Activated CD8-positive, alpha-beta T cell treated with anti-CD3 and anti-CD28 coated beads for 36 hours (primary cell): ENCODE measurements around the gene RNF225. TPM values are rescaled to one million over a fixed set of nuclear protein-coding genes. Genes with fewer than 3 reads are reported as not detected.

ENCODE experiments used
- ATAC-seq: fragments of 200-7000 bp; cut with Tn5 transposase; one replicate; pipeline ENCODE4 v1.10.0; 2021; ENCODE audit warnings: mild to moderate bottlenecking, moderate library complexity
- CTCF ChIA-PET: fragments of 350-600 bp; sonication (Branson Sonifier 250); formaldehyde crosslinking; loops from one replicate; lab custom pipeline; 2021; ENCODE audit warnings: antibody characterized with exemption; lab: Charles Lee
- POLR2A ChIA-PET: fragments of 350-600 bp; sonication (Branson Sonifier 250); formaldehyde crosslinking; loops from one replicate; lab custom pipeline; 2021; ENCODE audit warnings: antibody characterized with exemption; lab: Charles Lee
- DNase-seq: peaks from one replicate; pipeline ENCODE4 v3.0.0-alpha.2; 2020
- H3K27ac Mint-ChIP-seq: one replicate; pipeline ENCODE4 v1.8.0; 2021; ENCODE audit warnings: mild to moderate bottlenecking, mixed read lengths
- H3K27me3 Mint-ChIP-seq: one replicate; pipeline ENCODE4 v1.8.0; 2021; ENCODE audit warnings: mixed read lengths
- H3K36me3 Mint-ChIP-seq: one replicate; pipeline ENCODE4 v1.8.0; 2021; ENCODE audit warnings: low read depth, mixed read lengths
- H3K4me1 Mint-ChIP-seq: one replicate; pipeline ENCODE4 v1.8.0; 2021; ENCODE audit warnings: low read depth, mixed read lengths
- H3K4me3 Mint-ChIP-seq: one replicate; pipeline ENCODE4 v1.8.0; 2021; ENCODE audit warnings: mild to moderate bottlenecking, moderate library complexity, mixed read lengths
- H3K9me3 Mint-ChIP-seq: one replicate; pipeline ENCODE4 v1.8.0; 2021; ENCODE audit warnings: mixed read lengths
- CTCF ChIP-seq: fragments of 200-600 bp; IDR thresholded peaks from one replicate; pipeline ENCODE4 v1.8.0; 2022; ENCODE audit warnings: antibody characterized with exemption, mild to moderate bottlenecking
- intact Hi-C: fragments of 100-400 bp; cut with micrococcal nuclease; formaldehyde crosslinking; loops from one replicate; pipeline ENCODE4 v1.10.0; 2022
- total RNA-seq, 2 experiments: library from RNA; stranded (reverse); gene quantifications; one replicate each; pipeline ENCODE4 v1.2.3, GENCODE V29; 2021

Gene RNF225
- total RNA-seq, 2 experiments from 2014 or later = 0.81 to 1.1 TPM

GRCh38 chr19:58416604-58417003 is 21.1 kb downstream of the RNF225 start:
- CTCF ChIA-PET = no interaction called here
- intact Hi-C loops = no loop called here
- H3K36me3 Mint-ChIP-seq = peaks cover 54% of the 10 kb centered on the region
- no peak overlapping the region for H3K4me3 Mint-ChIP-seq
- no peaks in the 10 kb centered on the region for H3K9me3 Mint-ChIP-seq
- H3K27me3 Mint-ChIP-seq = no peaks in the 10 kb centered on the region
- no peak for TF ChIP-seq CTCF
- ATAC-seq (no peak), DNase-seq (no peak)
- POLR2A ChIA-PET = interaction anchor here (3.4 kb wide), 1 partner anchor 8 kb away, joined by 10 read pairs; the partner anchor contains the start of gene ZNF584
- H3K27ac Mint-ChIP-seq = no peak overlapping the region
- peaks cover 4% of the 10 kb centered on the region for H3K4me1 Mint-ChIP-seq

GRCh38 chr19:58417071-58417470 is 21.6 kb downstream of the RNF225 start:
- Mint-ChIP-seq H3K9me3 (no peaks in the 10 kb centered on the region), H3K4me1 (peaks cover 4% of the 10 kb centered on the region), H3K27ac (no peak overlapping the region), H3K36me3 (peaks cover 56% of the 10 kb centered on the region), H3K4me3 (no peak overlapping the region), H3K27me3 (no peaks in the 10 kb centered on the region)
- intact Hi-C loops = no loop called here
- ChIA-PET CTCF (no interaction called here), POLR2A (interaction anchor here (0.9 to 3.4 kb wide), 2 partner anchors 8 to 9 kb away, joined by 3 to 10 read pairs; partner anchors contain the start of gene ZNF584)
- no peak for ATAC-seq
- no peak for TF ChIP-seq CTCF
- DNase-seq = no peak

GRCh38 chr19:58428617-58429016 is 33.2 kb downstream of the RNF225 start:
- ChIA-PET POLR2A (interaction anchor here (0.8 kb wide), 1 partner anchor 91 kb away, joined by 3 read pairs; the partner anchor contains the start of gene ZBTB45), CTCF (no interaction called here)
- ATAC-seq = no peak

GRCh38 chr19:58429745-58430144 is 34.3 kb downstream of the RNF225 start:
- POLR2A ChIA-PET = interaction anchor here (0.8 kb wide), 1 partner anchor 90 kb away, joined by 3 read pairs; the partner anchor contains the start of gene ZBTB45
- CTCF ChIA-PET = interaction anchor here (0.7 to 1.3 kb wide), 2 partner anchors 34 to 90 kb away, joined by 3 to 4 read pairs; partner anchors contain the start of gene ZBTB45
- Mint-ChIP-seq H3K36me3 (peaks cover 57% of the 10 kb centered on the region), H3K4me1 (no peaks in the 10 kb centered on the region), H3K9me3 (peaks cover 56% of the 10 kb centered on the region), H3K4me3 (no peak overlapping the region), H3K27me3 (no peaks in the 10 kb centered on the region), H3K27ac (no peak overlapping the region)
- intact Hi-C loops = no loop called here
- DNase-seq = no peak
- TF ChIP-seq CTCF = no peak
- ATAC-seq = no peak

More at GRCh38 chr19:58428617-58429016, 33.2 kb downstream of the RNF225 start:
- no peak overlapping the region for H3K27ac Mint-ChIP-seq
- peaks cover 44% of the 10 kb centered on the region for H3K9me3 Mint-ChIP-seq
- no peak for DNase-seq
- H3K36me3 Mint-ChIP-seq = peaks cover 48% of the 10 kb centered on the region
- no peaks in the 10 kb centered on the region for H3K4me1 Mint-ChIP-seq
- intact Hi-C loops = no loop called here
- no peak overlapping the region for H3K4me3 Mint-ChIP-seq
- no peak for TF ChIP-seq CTCF
- H3K27me3 Mint-ChIP-seq = no peaks in the 10 kb centered on the region

- H3K27ac Mint-ChIP-seq = no peak overlapping the region
Measured at GRCh38 chr19:58434217-58434616, 38.8 kb downstream of the RNF225 start.

More at GRCh38 chr19:58434217-58434616, 38.8 kb downstream of the RNF225 start:
- DNase-seq = no peak
- H3K9me3 Mint-ChIP-seq = peaks cover 78% of the 10 kb centered on the region
- H3K4me3 Mint-ChIP-seq = no peak overlapping the region
- CTCF ChIA-PET = interaction anchor here (1.0 to 1.1 kb wide), 2 partner anchors 86 to 138 kb away, joined by 3 read pairs; no protein-coding TSS in a partner anchor
- ATAC-seq = no peak
- peaks cover 93% of the 10 kb centered on the region for H3K36me3 Mint-ChIP-seq
- intact Hi-C loops = no loop called here
- POLR2A ChIA-PET = interaction anchor here (0.8 to 1.3 kb wide), 3 partner anchors 12 to 47 kb away, joined by 3 read pairs; no protein-coding TSS in a partner anchor
- no peak for TF ChIP-seq CTCF
- peaks cover 11% of the 10 kb centered on the region for H3K4me1 Mint-ChIP-seq
- H3K27me3 Mint-ChIP-seq = no peaks in the 10 kb centered on the region
